ENCODE data around the gene NTMT1.

NTMT1 gene

GRCh38 chr9:129617167-129617566 lies 8.8 kb upstream of the NTMT1 start:
- TF ChIP-seq CTCF (conservative IDR thresholded peaks at IDR 0.05; ENCODE audit: low read length), result peak; percentile 53
- no peak for TF ChIP-seq EZH2phosphoT487 (IDR thresholded peaks at IDR 0.05; ENCODE audit: borderline replicate concordance)
- H2AFZ ChIP-seq (ENCODE audit: low read length), result no peak overlapping the region
- H3K27me3 ChIP-seq (ENCODE audit: insufficient read depth, low read length, poor library complexity, severe bottlenecking), result no peaks in the 10 kb centered on the region
- peaks cover 3% of the 10 kb centered on the region for H3K4me1 ChIP-seq (ENCODE audit: insufficient read depth, low read length, poor library complexity, severe bottlenecking)
- H3K9me3 ChIP-seq (ENCODE audit: insufficient read depth, low read depth, low read length), result no peaks in the 10 kb centered on the region
- no peaks in the 10 kb centered on the region for H3K9me2 ChIP-seq (replicated peaks; ENCODE audit: low read depth, low read length)
- H3K4me3 ChIP-seq (ENCODE audit: low read length, poor library complexity, severe bottlenecking), result no peak overlapping the region
- H3K36me3 ChIP-seq (ENCODE audit: insufficient read depth, low read length), result no peaks in the 10 kb centered on the region
- H3K4me2 ChIP-seq (ENCODE audit: low read depth, low read length, poor library complexity, severe bottlenecking), result no peak overlapping the region
- no peaks in the 10 kb centered on the region for H4K20me1 ChIP-seq (ENCODE audit: insufficient read depth, low read length, poor library complexity, severe bottlenecking)
- H3K79me2 ChIP-seq (ENCODE audit: insufficient read depth, low read length), result no peaks in the 10 kb centered on the region
- no peak overlapping the region for H3K9ac ChIP-seq (ENCODE audit: low read depth, low read length, poor library complexity, severe bottlenecking)
- no peaks in the 10 kb centered on the region for H3F3A ChIP-seq (ENCODE audit: low read depth)

- Histone ChIP-seq H3K9ac (ENCODE audit: low read depth, low read length, poor library complexity, severe bottlenecking) (peak overlapping the region; percentile 54), H4K20me1 (ENCODE audit: insufficient read depth, low read length, poor library complexity, severe bottlenecking) (no peaks in the 10 kb centered on the region), H3K4me1 (ENCODE audit: insufficient read depth, low read length, poor library complexity, severe bottlenecking) (peaks cover 6% of the 10 kb centered on the region)
Observed at GRCh38 chr9:129619787-129620668, 5.9 kb upstream of the NTMT1 start.

GRCh38 chr9:129620669-129621295 lies 5.2 kb upstream of the NTMT1 start, which contains the start of gene C9orf50:
C9orf50 (minus strand) TSS chr9:129621101; CDS start chr9:129620574, 527 bp downstream.
- Histone ChIP-seq H4K20me1 (ENCODE audit: insufficient read depth, low read length, poor library complexity, severe bottlenecking) (no peaks in the 10 kb centered on the region), H3K4me3 (ENCODE audit: low read length, poor library complexity, severe bottlenecking) (peak within 1 kb of the TSS; percentile 60), H3K9me3 (ENCODE audit: insufficient read depth, low read depth, low read length) (no peaks in the 10 kb centered on the region), H2AFZ (ENCODE audit: low read length) (no peak within 1 kb of the TSS; the same call in 1 of the 2 replicates), H3K27me3 (ENCODE audit: insufficient read depth, low read length, poor library complexity, severe bottlenecking) (no peaks in the 10 kb centered on the region), H3K4me1 (ENCODE audit: insufficient read depth, low read length, poor library complexity, severe bottlenecking) (peaks cover 8% of the 10 kb centered on the region), H3K79me2 (ENCODE audit: insufficient read depth, low read length) (no peaks in the 10 kb centered on the region), H3K4me2 (ENCODE audit: low read depth, low read length, poor library complexity, severe bottlenecking) (peak within 1 kb of the TSS; percentile 52), H3K9me2 (replicated peaks; ENCODE audit: low read depth, low read length) (no peaks in the 10 kb centered on the region), H3K9ac (ENCODE audit: low read depth, low read length, poor library complexity, severe bottlenecking) (peak within 1 kb of the TSS; percentile 54), H3K36me3 (ENCODE audit: insufficient read depth, low read length) (no peaks in the 10 kb centered on the region), H3F3A (ENCODE audit: low read depth) (no peaks in the 10 kb centered on the region)
- TF ChIP-seq EZH2phosphoT487 (IDR thresholded peaks at IDR 0.05; ENCODE audit: borderline replicate concordance) (no peak), CTCF (conservative IDR thresholded peaks at IDR 0.05; ENCODE audit: low read length) (no peak)

More at GRCh38 chr9:129619787-129620668, 5.9 kb upstream of the NTMT1 start:
- no peaks in the 10 kb centered on the region for H3F3A ChIP-seq (ENCODE audit: low read depth)
- peak overlapping the region; percentile 60 for H3K4me3 ChIP-seq (ENCODE audit: low read length, poor library complexity, severe bottlenecking)
- no peaks in the 10 kb centered on the region for H3K27me3 ChIP-seq (ENCODE audit: insufficient read depth, low read length, poor library complexity, severe bottlenecking)
- no peaks in the 10 kb centered on the region for H3K79me2 ChIP-seq (ENCODE audit: insufficient read depth, low read length)
- no peaks in the 10 kb centered on the region for H3K9me2 ChIP-seq (replicated peaks; ENCODE audit: low read depth, low read length)
- no peaks in the 10 kb centered on the region for H3K36me3 ChIP-seq (ENCODE audit: insufficient read depth, low read length)
- TF ChIP-seq EZH2phosphoT487 (IDR thresholded peaks at IDR 0.05; ENCODE audit: borderline replicate concordance) (no peak), CTCF (conservative IDR thresholded peaks at IDR 0.05; ENCODE audit: low read length) (no peak)
- H3K4me2 ChIP-seq (ENCODE audit: low read depth, low read length, poor library complexity, severe bottlenecking), result peak overlapping the region; percentile 52
- H2AFZ ChIP-seq (ENCODE audit: low read length), result no peak overlapping the region; the same call in 1 of the 2 replicates
- no peaks in the 10 kb centered on the region for H3K9me3 ChIP-seq (ENCODE audit: insufficient read depth, low read depth, low read length)

Data from Loucy (cell line).